Measurements from ENCODE around the gene FUZ.

- TF ChIP-seq POLR2A (IDR thresholded peaks at IDR 0.05) (no peak), POLR2AphosphoS5 (IDR thresholded peaks at IDR 0.05) (peak in 1 of 4 donors; percentile 1), CTCF (IDR thresholded peaks at IDR 0.05) (no peak)
Measured at GRCh38 chr19:49857061-49857837, 44.2 kb upstream of the FUZ start.

Measured in sigmoid colon (tissue), 4 donors.